Naive thymus-derived CD4-positive, alpha-beta T cell (primary cell): ENCODE measurements around the gene ABTB1. TPM values are rescaled to one million over a fixed set of nuclear protein-coding genes. Genes with fewer than 3 reads are reported as not detected.
A peak's percentile ranks its signal among the peaks of the same experiment; 100 is the strongest.

Experiments
- ATAC-seq: fragments of 150-1000 bp; cut with Tn5 transposase; 2 replicates; pipeline ENCODE4 v1.10.0; 2021; ENCODE audit warnings: mild to moderate bottlenecking, moderate library complexity
- CTCF ChIA-PET: fragments of 350-600 bp; sonication (Branson Sonifier 250); formaldehyde crosslinking; loops from one replicate; lab custom pipeline; 2021; ENCODE audit warnings: antibody characterized with exemption; lab: Charles Lee
- POLR2A ChIA-PET: fragments of 350-600 bp; sonication (Branson Sonifier 250); formaldehyde crosslinking; loops from one replicate; lab custom pipeline; 2021; ENCODE audit warnings: antibody characterized with exemption, inconsistent platforms; lab: Charles Lee
- DNase-seq, 9 donors: peaks; one replicate each; pipeline versions ENCODE4 v3.0.0 to v3.0.0-alpha.2; 2020 to 2022; ENCODE audit warnings: mixed read lengths in 1 of 9
- H3K27ac ChIP-seq: one replicate; pipeline ENCODE4 v1.7.0; 2013; ENCODE audit warnings: mild to moderate bottlenecking, low read depth, low read length, moderate library complexity
- H3K27me3 ChIP-seq, 2 donors: one replicate each; pipeline ENCODE4 v1.7.0; 2013; ENCODE audit warnings: low read length in 2 of 2, mild to moderate bottlenecking in 2 of 2, moderate library complexity in 2 of 2; ENCODE audit not compliant: control insufficient read depth in 2 of 2, insufficient read depth in 2 of 2
- H3K36me3 ChIP-seq, 3 experiments: 1 replicate in 2 of 3; 2 replicates in 1 of 3; pipeline ENCODE4 v1.7.0; 2013; ENCODE audit warnings: low read length in 3 of 3, mild to moderate bottlenecking in 3 of 3, moderate library complexity in 1 of 3; ENCODE audit not compliant: insufficient read depth in 3 of 3, control insufficient read depth in 2 of 3
- H3K4me1 ChIP-seq, 2 donors: one replicate each; pipeline ENCODE4 v1.7.0; 2013; ENCODE audit warnings: low read length in 2 of 2, mild to moderate bottlenecking in 2 of 2, moderate library complexity in 1 of 2; ENCODE audit not compliant: control insufficient read depth in 2 of 2, insufficient read depth in 2 of 2
- H3K4me3 ChIP-seq: 2 replicates; pipeline ENCODE4 v1.7.0; 2013; ENCODE audit warnings: mild to moderate bottlenecking, low read length
- H3K9me3 ChIP-seq, 3 experiments: 1 replicate in 2 of 3; 2 replicates in 1 of 3; pipeline ENCODE4 v1.7.0; 2013; ENCODE audit warnings: low read length in 3 of 3; ENCODE audit not compliant: control insufficient read depth in 2 of 3
- H3K27ac Mint-ChIP-seq, 9 donors: one replicate each; pipeline ENCODE4 v1.8.0; 2020 to 2022; ENCODE audit warnings: mixed read lengths in 9 of 9, mild to moderate bottlenecking in 8 of 9, moderate library complexity in 5 of 9, inconsistent platforms in 2 of 9
- H3K27me3 Mint-ChIP-seq, 5 donors: one replicate each; pipeline ENCODE4 v1.8.0; 2021 to 2022; ENCODE audit warnings: mixed read lengths in 5 of 5, mild to moderate bottlenecking in 1 of 5
- H3K36me3 Mint-ChIP-seq, 5 donors: one replicate each; pipeline ENCODE4 v1.8.0; 2020 to 2022; ENCODE audit warnings: mixed read lengths in 5 of 5, mild to moderate bottlenecking in 3 of 5, inconsistent platforms in 1 of 5
- H3K4me1 Mint-ChIP-seq, 7 donors: one replicate each; pipeline ENCODE4 v1.8.0; 2020 to 2022; ENCODE audit warnings: mixed read lengths in 7 of 7, mild to moderate bottlenecking in 3 of 7, inconsistent platforms in 1 of 7
- H3K4me3 Mint-ChIP-seq, 10 donors: one replicate each; pipeline ENCODE4 v1.8.0; 2020 to 2022; ENCODE audit warnings: mild to moderate bottlenecking in 10 of 10, mixed read lengths in 10 of 10, moderate library complexity in 6 of 10, inconsistent platforms in 2 of 10
- H3K9me3 Mint-ChIP-seq, 11 donors: one replicate each; pipeline ENCODE4 v1.8.0; 2020 to 2022; ENCODE audit warnings: mixed read lengths in 11 of 11, mild to moderate bottlenecking in 4 of 11, inconsistent platforms in 1 of 11, moderate library complexity in 1 of 11
- intact Hi-C, 2 donors: fragments of 100-400 bp; cut with micrococcal nuclease; formaldehyde crosslinking; loops; one replicate each; pipeline ENCODE4 v1.15.1; 2023
- polyA plus RNA-seq, 2 donors: library from polyadenylated mRNA; unstranded; fragments of 300-500 nt; fragmentation: Illumina TruSeq; gene quantifications; one replicate each; pipeline ENCODE4 v1.2.3, GENCODE V29; 2021
- total RNA-seq, 6 experiments: library from RNA in 5 of 6; stranded (reverse) in 5 of 6; gene quantifications; 1 replicate in 5 of 6; 2 replicates in 1 of 6; pipeline ENCODE4 v1.2.3 and lab custom pipeline; 2021 to 2026

ABTB1 gene
- total and polyA plus RNA-seq, 7 experiments from 2014 or later = 26.7 to 182 (median 115) TPM

- Histone ChIP-seq H3K9me3 (no peaks in the 10 kb centered on the region), H3K27me3 (no peaks in the 10 kb centered on the region), H3K36me3 (no peaks in the 10 kb centered on the region), H3K4me1 (no peaks in the 10 kb centered on the region), H3K27ac (no peak overlapping the region), H3K4me3 (no peak overlapping the region)
- peak in 8 of 9 donors; percentile 27 to 59 (median 48) for DNase-seq
- H3K4me1 Mint-ChIP-seq = peaks cover 0 to 5% (median 4%) of the 10 kb centered on the region in 7 donors
- H3K4me3 Mint-ChIP-seq = peak overlapping the region in 2 of 10 donors; percentile 31 to 52
- peak overlapping the region in 1 of 9 donors; percentile 77 for H3K27ac Mint-ChIP-seq
- H3K27me3 Mint-ChIP-seq = peaks cover 0 to 5% (median 0%) of the 10 kb centered on the region in 5 donors
- intact Hi-C loops = loop anchor here (1.0 to 2.0 kb wide), 3 partner anchors 25 to 107 kb away; partner anchors contain the start of genes ABTB1 (in 2 of the 2) and TPRA1 (in 1 of the 2)
- peaks cover 0 to 2% (median 0%) of the 10 kb centered on the region in 11 donors for H3K9me3 Mint-ChIP-seq
- ChIA-PET CTCF (interaction anchor here (0.8 to 5.1 kb wide), 3 partner anchors 14 to 123 kb away, joined by 3 to 21 read pairs (median 3); no protein-coding TSS in a partner anchor), POLR2A (interaction anchor here (1.0 kb wide), 1 partner anchor 9 kb away, joined by 5 read pairs; no protein-coding TSS in a partner anchor)
- ATAC-seq = peak; percentile 76
- H3K36me3 Mint-ChIP-seq = no peaks in the 10 kb centered on the region
Measured at GRCh38 chr3:127697551-127698240, 24.9 kb downstream of the ABTB1 start.

- ChIA-PET CTCF (no interaction called here), POLR2A (interaction anchor here (1.0 kb wide), 2 partner anchors 9 to 26 kb away, joined by 3 to 5 read pairs; no protein-coding TSS in a partner anchor)
- H3K27me3 ChIP-seq = no peaks in the 10 kb centered on the region
- H3K27ac Mint-ChIP-seq = no peak overlapping the region
- H3K36me3 Mint-ChIP-seq = peaks cover 0 to 3% (median 0%) of the 10 kb centered on the region in 5 donors
- H3K9me3 Mint-ChIP-seq = peaks cover 0 to 3% (median 0%) of the 10 kb centered on the region in 11 donors
- no peaks in the 10 kb centered on the region for H3K9me3 ChIP-seq
- peak overlapping the region in 1 of 10 donors; percentile 16 for H3K4me3 Mint-ChIP-seq
- intact Hi-C loops = no loop called here
- H3K4me1 Mint-ChIP-seq = peaks cover 0 to 5% (median 4%) of the 10 kb centered on the region in 7 donors
- no peaks in the 10 kb centered on the region for H3K36me3 ChIP-seq
- H3K27ac ChIP-seq = no peak overlapping the region
- ATAC-seq (no peak), DNase-seq (no peak)
- peaks cover 0 to 5% (median 0%) of the 10 kb centered on the region in 5 donors for H3K27me3 Mint-ChIP-seq
- H3K4me1 ChIP-seq = no peaks in the 10 kb centered on the region
- H3K4me3 ChIP-seq = no peak overlapping the region
Measured at GRCh38 chr3:127698286-127698685, 25.5 kb downstream of the ABTB1 start.

GRCh38 chr3:127698691-127699415 lies 26.1 kb downstream of the ABTB1 start:
- H3K4me3 ChIP-seq = no peak overlapping the region
- Mint-ChIP-seq H3K9me3 (peaks cover 0 to 8% (median 0%) of the 10 kb centered on the region in 11 donors), H3K27ac (no peak overlapping the region), H3K36me3 (peaks cover 0 to 8% (median 0%) of the 10 kb centered on the region in 5 donors), H3K4me3 (no peak overlapping the region), H3K27me3 (peaks cover 0 to 8% (median 0%) of the 10 kb centered on the region in 5 donors), H3K4me1 (peaks cover 0 to 5% (median 4%) of the 10 kb centered on the region in 7 donors)
- ATAC-seq (no peak), DNase-seq (no peak)
- POLR2A ChIA-PET = interaction anchor here (0.6 to 1.0 kb wide), 3 partner anchors 10 to 27 kb away, joined by 3 to 5 read pairs (median 3); no protein-coding TSS in a partner anchor
- no peaks in the 10 kb centered on the region for H3K27me3 ChIP-seq
- no peaks in the 10 kb centered on the region for H3K4me1 ChIP-seq
- H3K27ac ChIP-seq = no peak overlapping the region
- CTCF ChIA-PET = no interaction called here
- H3K9me3 ChIP-seq = no peaks in the 10 kb centered on the region
- intact Hi-C loops = no loop called here
- no peaks in the 10 kb centered on the region for H3K36me3 ChIP-seq

- H3K4me3 ChIP-seq = no peak overlapping the region
- H3K27ac Mint-ChIP-seq = no peak overlapping the region
- H3K4me3 Mint-ChIP-seq = no peak overlapping the region
- H3K36me3 Mint-ChIP-seq = peaks cover 0 to 8% (median 0%) of the 10 kb centered on the region in 5 donors
- ATAC-seq = no peak
- CTCF ChIA-PET = no interaction called here
- H3K9me3 ChIP-seq = no peaks in the 10 kb centered on the region
- H3K4me1 ChIP-seq = no peaks in the 10 kb centered on the region
- no peak for DNase-seq
- intact Hi-C loops = no loop called here
- H3K27me3 Mint-ChIP-seq = peaks cover 0 to 8% (median 2%) of the 10 kb centered on the region in 5 donors
- no peaks in the 10 kb centered on the region for H3K36me3 ChIP-seq
- POLR2A ChIA-PET = interaction anchor here (0.6 to 1.0 kb wide), 3 partner anchors 21 to 28 kb away, joined by 3 read pairs; no protein-coding TSS in a partner anchor
- H3K4me1 Mint-ChIP-seq = peaks cover 0 to 6% (median 4%) of the 10 kb centered on the region in 7 donors
- no peaks in the 10 kb centered on the region for H3K27me3 ChIP-seq
- H3K27ac ChIP-seq = no peak overlapping the region
- peaks cover 0 to 9% (median 2%) of the 10 kb centered on the region in 11 donors for H3K9me3 Mint-ChIP-seq
Measured at GRCh38 chr3:127699416-127700300, 26.9 kb downstream of the ABTB1 start.

- H3K4me3 Mint-ChIP-seq = no peak overlapping the region
- ATAC-seq = no peak
- intact Hi-C loops = no loop called here
- peaks cover 0 to 9% (median 2%) of the 10 kb centered on the region in 11 donors for H3K9me3 Mint-ChIP-seq
- H3K4me3 ChIP-seq = no peak overlapping the region
- H3K27ac Mint-ChIP-seq = no peak overlapping the region
- no peaks in the 10 kb centered on the region for H3K4me1 ChIP-seq
- H3K36me3 ChIP-seq = no peaks in the 10 kb centered on the region
- DNase-seq = no peak
- peaks cover 0 to 8% (median 0%) of the 10 kb centered on the region in 5 donors for H3K36me3 Mint-ChIP-seq
- H3K27me3 ChIP-seq = no peaks in the 10 kb centered on the region
- H3K4me1 Mint-ChIP-seq = peaks cover 0 to 6% (median 4%) of the 10 kb centered on the region in 7 donors
- peaks cover 0 to 8% (median 2%) of the 10 kb centered on the region in 5 donors for H3K27me3 Mint-ChIP-seq
- H3K27ac ChIP-seq = no peak overlapping the region
- H3K9me3 ChIP-seq = no peaks in the 10 kb centered on the region
- CTCF ChIA-PET = no interaction called here
- POLR2A ChIA-PET = interaction anchor here (0.7 kb wide), 1 partner anchor 21 kb away, joined by 3 read pairs; no protein-coding TSS in a partner anchor
Measured at GRCh38 chr3:127700406-127700805, 27.7 kb downstream of the ABTB1 start.
